ENCODE measurements around the gene ATRNL1. TPM values are rescaled to one million over a fixed set of nuclear protein-coding genes. Genes with fewer than 3 reads are reported as not detected.

ATRNL1 gene
- total RNA-seq, 6 experiments from 2014 or later = 0.08 to 0.23 (median 0.09) TPM; not detected in 3

DNA sequence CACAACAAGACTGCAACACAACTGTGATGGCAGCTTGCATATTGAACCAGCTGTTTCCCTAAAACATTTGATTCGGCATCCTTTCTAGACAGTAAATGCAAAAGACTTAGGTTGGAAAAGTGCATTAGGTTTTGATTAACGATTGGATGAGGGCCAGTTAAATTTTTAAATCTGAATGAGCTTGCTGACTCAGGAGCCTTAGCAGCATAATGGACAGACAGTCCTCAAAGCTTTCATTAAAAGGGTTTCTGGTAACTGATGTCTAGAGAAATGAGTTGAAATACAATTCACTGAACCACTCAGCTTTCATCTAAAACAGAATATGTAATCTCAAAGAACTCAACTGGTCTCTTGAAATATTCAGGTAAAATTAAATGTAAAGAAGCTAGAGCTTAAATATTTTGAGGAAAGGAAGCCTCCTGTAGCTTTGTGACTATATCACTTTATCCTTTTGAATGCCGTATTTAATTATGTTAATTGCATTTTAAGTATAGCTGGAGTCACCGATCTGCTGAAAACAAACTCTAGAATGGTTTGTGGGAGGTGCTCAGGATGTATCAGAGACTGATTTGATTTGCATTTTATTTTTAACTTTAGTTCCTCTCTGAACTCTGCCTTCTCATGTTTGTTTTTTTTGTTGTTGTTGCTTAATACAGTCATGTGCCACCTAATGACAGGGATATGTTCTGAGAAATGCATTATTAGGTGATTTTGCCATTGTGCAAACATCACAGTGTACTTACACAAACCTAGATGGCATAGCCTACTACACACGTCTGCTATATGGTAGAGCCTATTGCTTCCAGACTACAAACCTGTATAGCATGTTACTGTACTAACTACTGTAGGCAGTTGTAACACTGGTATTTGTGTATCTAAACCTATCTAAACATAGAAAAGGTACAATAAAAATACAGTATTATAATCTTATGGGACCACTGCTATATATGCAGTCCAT is 29.2 kb upstream of the ATRNL1 start:
- Mint-ChIP-seq H3K9me3 (no peaks in the 10 kb centered on the region), H3K27me3 (ENCODE audit: insufficient read depth) (peaks cover 27% of the 10 kb centered on the region), H3K27ac (no peak overlapping the region), H3K4me1 (ENCODE audit: low read depth) (no peaks in the 10 kb centered on the region), H3K4me3 (no peak overlapping the region), H3K36me3 (ENCODE audit: low read depth) (no peaks in the 10 kb centered on the region)
- DNase-seq = no peak
- TF ChIP-seq, protein P1, sequence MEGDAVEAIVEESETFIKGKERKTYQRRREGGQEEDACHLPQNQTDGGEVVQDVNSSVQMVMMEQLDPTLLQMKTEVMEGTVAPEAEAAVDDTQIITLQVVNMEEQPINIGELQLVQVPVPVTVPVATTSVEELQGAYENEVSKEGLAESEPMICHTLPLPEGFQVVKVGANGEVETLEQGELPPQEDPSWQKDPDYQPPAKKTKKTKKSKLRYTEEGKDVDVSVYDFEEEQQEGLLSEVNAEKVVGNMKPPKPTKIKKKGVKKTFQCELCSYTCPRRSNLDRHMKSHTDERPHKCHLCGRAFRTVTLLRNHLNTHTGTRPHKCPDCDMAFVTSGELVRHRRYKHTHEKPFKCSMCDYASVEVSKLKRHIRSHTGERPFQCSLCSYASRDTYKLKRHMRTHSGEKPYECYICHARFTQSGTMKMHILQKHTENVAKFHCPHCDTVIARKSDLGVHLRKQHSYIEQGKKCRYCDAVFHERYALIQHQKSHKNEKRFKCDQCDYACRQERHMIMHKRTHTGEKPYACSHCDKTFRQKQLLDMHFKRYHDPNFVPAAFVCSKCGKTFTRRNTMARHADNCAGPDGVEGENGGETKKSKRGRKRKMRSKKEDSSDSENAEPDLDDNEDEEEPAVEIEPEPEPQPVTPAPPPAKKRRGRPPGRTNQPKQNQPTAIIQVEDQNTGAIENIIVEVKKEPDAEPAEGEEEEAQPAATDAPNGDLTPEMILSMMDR (IDR thresholded peaks at IDR 0.05) = no peak

DNA sequence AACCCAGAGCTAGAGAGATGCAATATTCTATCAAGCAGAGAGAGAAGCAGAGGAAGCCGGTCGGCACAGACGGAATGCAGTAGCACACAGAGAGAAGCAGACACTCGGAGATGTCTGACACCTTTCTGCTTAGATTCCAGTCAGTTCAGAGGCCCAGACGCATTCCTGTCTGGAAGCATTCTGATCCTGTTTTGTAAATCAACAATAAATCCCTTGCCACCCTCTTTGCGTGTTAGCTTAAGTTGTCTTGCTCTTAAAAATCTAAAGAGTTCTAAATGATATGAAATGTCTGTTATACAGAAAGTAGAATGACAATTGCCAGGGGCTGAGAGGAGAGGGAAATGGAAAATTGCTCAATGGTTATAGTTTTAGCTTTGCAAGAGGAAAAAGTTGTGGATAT is 27.4 kb upstream of the ATRNL1 start:
- DNase-seq = no peak
- peaks cover 17% of the 10 kb centered on the region for H3K27me3 Mint-ChIP-seq (ENCODE audit: insufficient read depth)
- H3K9me3 Mint-ChIP-seq = no peaks in the 10 kb centered on the region
- H3K4me3 Mint-ChIP-seq = no peak overlapping the region
- H3K36me3 Mint-ChIP-seq (ENCODE audit: low read depth) = no peaks in the 10 kb centered on the region
- no peak overlapping the region for H3K27ac Mint-ChIP-seq
- no peaks in the 10 kb centered on the region for H3K4me1 Mint-ChIP-seq (ENCODE audit: low read depth)
- TF ChIP-seq, protein P1 (IDR thresholded peaks at IDR 0.05) = no peak

DNA sequence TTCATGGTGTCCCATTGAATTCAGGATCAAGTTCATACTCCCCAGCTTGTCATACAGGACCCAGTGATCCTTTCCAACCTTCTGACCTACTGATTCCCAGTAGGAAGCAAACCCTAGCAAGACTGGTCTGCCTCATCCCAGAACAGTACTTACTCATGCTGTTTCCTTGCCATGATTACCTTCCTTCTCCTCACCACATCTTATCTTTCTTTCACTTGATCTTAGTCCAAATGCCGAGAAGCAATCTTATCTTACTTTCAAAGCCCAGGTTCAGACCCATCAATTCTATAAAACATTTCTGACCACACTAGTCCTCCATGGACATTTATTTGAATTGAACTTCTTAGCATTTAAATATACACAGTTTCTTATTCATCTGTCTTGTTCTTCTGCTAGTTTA is 26.6 kb upstream of the ATRNL1 start:
- no peak for DNase-seq
- no peak overlapping the region for H3K27ac Mint-ChIP-seq
- no peaks in the 10 kb centered on the region for H3K4me1 Mint-ChIP-seq (ENCODE audit: low read depth)
- no peaks in the 10 kb centered on the region for H3K36me3 Mint-ChIP-seq (ENCODE audit: low read depth)
- H3K4me3 Mint-ChIP-seq = no peak overlapping the region
- no peaks in the 10 kb centered on the region for H3K9me3 Mint-ChIP-seq
- TF ChIP-seq, protein P1 (IDR thresholded peaks at IDR 0.05) = no peak
- peaks cover 17% of the 10 kb centered on the region for H3K27me3 Mint-ChIP-seq (ENCODE audit: insufficient read depth)

DNA sequence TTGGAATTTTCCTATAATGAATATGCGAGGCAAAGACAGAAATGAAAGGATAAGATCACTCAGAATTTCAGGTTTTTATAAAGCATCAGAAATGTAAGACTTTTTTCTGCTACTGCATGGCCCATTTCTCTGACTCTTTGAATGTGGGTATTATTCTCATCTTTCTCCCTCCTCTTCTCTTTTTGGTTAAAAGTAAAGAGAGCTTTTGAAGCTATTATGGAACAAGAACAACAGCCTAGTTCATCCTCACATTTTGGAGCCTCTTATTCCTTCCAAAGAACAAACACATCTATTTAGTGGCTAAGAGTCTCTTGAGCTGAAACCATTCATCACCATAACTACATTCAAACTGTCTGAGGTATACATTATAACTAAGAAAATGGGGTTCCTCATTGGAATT is 19.4 kb upstream of the ATRNL1 start:
- H3K27me3 Mint-ChIP-seq (ENCODE audit: insufficient read depth) = no peaks in the 10 kb centered on the region
- TF ChIP-seq, protein P1 (IDR thresholded peaks at IDR 0.05) = no peak
- H3K4me1 Mint-ChIP-seq (ENCODE audit: low read depth) = no peaks in the 10 kb centered on the region
- H3K9me3 Mint-ChIP-seq = no peaks in the 10 kb centered on the region
- H3K27ac Mint-ChIP-seq = no peak overlapping the region
- no peaks in the 10 kb centered on the region for H3K36me3 Mint-ChIP-seq (ENCODE audit: low read depth)
- DNase-seq = no peak
- H3K4me3 Mint-ChIP-seq = no peak overlapping the region

GRCh38 chr10:115082506-115082905 is 10.7 kb upstream of the ATRNL1 start:
- TF ChIP-seq, protein P1 (IDR thresholded peaks at IDR 0.05) = no peak
- Mint-ChIP-seq H3K36me3 (ENCODE audit: low read depth) (no peaks in the 10 kb centered on the region; the same call in 1 of the 2 replicates), H3K27ac (no peak overlapping the region), H3K4me1 (ENCODE audit: low read depth) (peaks cover 16% of the 10 kb centered on the region), H3K4me3 (no peak overlapping the region), H3K9me3 (no peaks in the 10 kb centered on the region; the same call in 1 of the 2 replicates), H3K27me3 (ENCODE audit: insufficient read depth) (peaks cover 7% of the 10 kb centered on the region)
- peak; percentile 19 for DNase-seq

All from HFFc6 (cell line).